Esophagus mucosa (tissue), 1 donor: ENCODE measurements around the gene DTWD2. TPM values are rescaled to one million over a fixed set of nuclear protein-coding genes. Genes with fewer than 3 reads are reported as not detected.

Experiments
- total RNA-seq: library from RNA; stranded (reverse); gene quantifications from one replicate; pipeline ENCODE4 v1.2.4, GENCODE V29; 2023
- donor health status: DM: yes; HTN: yes; CAD: no.

DTWD2 gene
- total RNA-seq, 1 donor from 2014 or later: 7.9 TPM

Other genes starting within 250 kb of the DTWD2 start
- 27.5 TPM for gene DMXL1, start 82.5 kb upstream of the DTWD2 start, total RNA-seq